HepG2 (cell line): ENCODE data around the gene AK3. TPM values are rescaled to one million over a fixed set of nuclear protein-coding genes. Genes with fewer than 3 reads are reported as not detected.

Experiments used
- AKAP8 ChIP-seq: sonication (generic); formaldehyde crosslinking; IDR thresholded peaks from 2 replicates; pipeline ENCODE4 v1.5.1; 2020; ENCODE audit warnings: mild to moderate bottlenecking, missing genetic modification reagents
- CCDC6 ChIP-seq: sonication (generic); formaldehyde crosslinking; IDR thresholded peaks from 2 replicates; pipeline ENCODE4 v1.8.1; 2022; ENCODE audit warnings: mild to moderate bottlenecking, missing genetic modification reagents, moderate library complexity
- HNF4G ChIP-seq, 2 experiments: sonication (generic) in 1 of 2; formaldehyde crosslinking in 1 of 2; IDR thresholded peaks; 2 replicates each; pipeline versions ENCODE4 v1.4.0 to v1.6.1; 2011 to 2020; ENCODE audit warnings: borderline replicate concordance in 2 of 2, low read depth in 2 of 2, mild to moderate bottlenecking in 2 of 2, low read length in 1 of 2, missing genetic modification reagents in 1 of 2, moderate library complexity in 1 of 2
- KAT8 ChIP-seq: IDR thresholded peaks from 2 replicates; pipeline ENCODE4 v1.6.1; 2016; ENCODE audit warnings: missing genetic modification reagents, missing compliant biosample characterization
- KLF13 ChIP-seq: sonication (generic); formaldehyde crosslinking; IDR thresholded peaks from 2 replicates; pipeline ENCODE4 v1.4.0; 2020; ENCODE audit warnings: mild to moderate bottlenecking, missing genetic modification reagents
- NFE2 ChIP-seq: sonication (generic); formaldehyde crosslinking; IDR thresholded peaks from 2 replicates; pipeline ENCODE4 v1.4.0; 2020; ENCODE audit warnings: missing genetic modification reagents
- SAFB2 ChIP-seq: sonication (generic); formaldehyde crosslinking; IDR thresholded peaks from 2 replicates; pipeline ENCODE4 v1.5.1; 2020; ENCODE audit warnings: missing genetic modification reagents, low read depth, mild to moderate bottlenecking, borderline replicate concordance
- STAT5B ChIP-seq: sonication (generic); formaldehyde crosslinking; IDR thresholded peaks from 2 replicates; pipeline ENCODE4 v1.4.0; 2020; ENCODE audit warnings: missing genetic modification reagents
- TBL1XR1 ChIP-seq: fragments of 150-350 bp; IDR thresholded peaks from 2 replicates; pipeline ENCODE4 v1.6.1; 2014; ENCODE audit warnings: borderline replicate concordance, low read length; ENCODE audit not compliant: partially characterized antibody
- ZMYM4 ChIP-seq: sonication (generic); formaldehyde crosslinking; IDR thresholded peaks from 2 replicates; pipeline ENCODE4 v1.8.1; 2023; ENCODE audit warnings: mild to moderate bottlenecking, missing genetic modification reagents
- ZNF136 ChIP-seq: sonication (generic); formaldehyde crosslinking; IDR thresholded peaks from 2 replicates; pipeline ENCODE4 v1.8.1; 2022; ENCODE audit warnings: low read depth, mild to moderate bottlenecking, moderate library complexity, missing genetic modification reagents
- ZNF17 ChIP-seq: sonication (generic); formaldehyde crosslinking; IDR thresholded peaks from 2 replicates; pipeline ENCODE4 v1.5.0; 2020; ENCODE audit warnings: mild to moderate bottlenecking, missing genetic modification reagents
- ZNF274 ChIP-seq: sonication (generic); formaldehyde crosslinking; IDR thresholded peaks from 2 replicates; pipeline ENCODE4 v1.5.1; 2020; ENCODE audit warnings: mild to moderate bottlenecking, missing genetic modification reagents
- ZNF414 ChIP-seq: sonication (generic); formaldehyde crosslinking; IDR thresholded peaks from 2 replicates; pipeline ENCODE4 v1.5.0; 2020; ENCODE audit warnings: missing genetic modification reagents
- ZNF503 ChIP-seq: sonication (generic); formaldehyde crosslinking; IDR thresholded peaks from 2 replicates; pipeline ENCODE4 v1.4.0; 2020; ENCODE audit warnings: missing genetic modification reagents
- ZNF564 ChIP-seq: sonication (generic); formaldehyde crosslinking; IDR thresholded peaks from 2 replicates; pipeline ENCODE4 v1.8.1; 2023; ENCODE audit warnings: mild to moderate bottlenecking, missing genetic modification reagents
- ZNF724P ChIP-seq: sonication (generic); formaldehyde crosslinking; IDR thresholded peaks from 2 replicates; pipeline ENCODE4 v1.8.0; 2022; ENCODE audit warnings: missing genetic modification reagents, borderline replicate concordance
- polyA plus RNA-seq, 8 experiments: library from polyadenylated mRNA; depleted of rRNA in 3 of 8; stranded (reverse) in 7 of 8; unstranded in 1 of 8; fragments of >200 nt; fragmentation: Illumina TruSeq in 4 of 8; extraction: Trizol in 4 of 8; gene quantifications; 2 replicates each; pipeline versions ENCODE4 v1.2.1 to v1.2.3, GENCODE V29; 2011 to 2016; ENCODE audit warnings: low read depth in 4 of 8, missing spikeins in 1 of 8, mixed read lengths in 1 of 8; ENCODE audit not compliant: insufficient read depth in 1 of 8
- total RNA-seq, 5 experiments: library from RNA; depleted of rRNA; stranded (reverse); fragments of >200 nt; fragmentation: Illumina TruSeq; extraction: Trizol; gene quantifications; 2 replicates each; pipeline ENCODE4 v1.2.3, GENCODE V29; 2016; ENCODE audit warnings: low read depth in 1 of 5
- TF ChIP-seq, protein P1 (sequence below): sonication (generic); formaldehyde crosslinking; IDR thresholded peaks from 2 replicates; pipeline ENCODE4 v1.4.0; 2020; ENCODE audit warnings: mild to moderate bottlenecking, missing genetic modification reagents

Gene AK3
- total and polyA plus RNA-seq, 2 of the 13 experiments (the other 11 are each of a cell fraction or from before 2014, with no cell fraction given), result 76.8 to 109 TPM

GRCh38 chr9:4662108-4662988, 78.7 kb downstream of the AK3 start, which contains the start of gene PLPP6 (continued):
- peak; percentile 34; the same call in 1 of the 2 replicates for TF ChIP-seq CCDC6 (CRISPR knock-in tag)
- no peak for TF ChIP-seq ZNF564 (CRISPR knock-in tag)
- TF ChIP-seq ZNF724P (CRISPR knock-in tag), result no peak
- peak; percentile 51 for TF ChIP-seq TBL1XR1
- TF ChIP-seq ZNF274 (CRISPR knock-in tag), result 0 out of 2 replicates have a peak, but pooled peaks have one; percentile 66
- no peak; the same call in 1 of the 2 replicates for TF ChIP-seq ZNF414 (CRISPR knock-in tag)
- no peak for TF ChIP-seq HNF4G (IDR thresholded peaks at IDR 0.05; ENCODE audit: borderline replicate concordance, low read depth, low read length)
- TF ChIP-seq HNF4G (CRISPR knock-in tag; IDR thresholded peaks at IDR 0.05; ENCODE audit: borderline replicate concordance, low read depth), result no peak; the same call in none of the 2 replicates
- peak; percentile 83 for TF ChIP-seq ZMYM4 (CRISPR knock-in tag)
- TF ChIP-seq ZNF136 (CRISPR knock-in tag), result no peak
- TF ChIP-seq NFE2 (CRISPR knock-in tag), result no peak
- TF ChIP-seq, protein P1, sequence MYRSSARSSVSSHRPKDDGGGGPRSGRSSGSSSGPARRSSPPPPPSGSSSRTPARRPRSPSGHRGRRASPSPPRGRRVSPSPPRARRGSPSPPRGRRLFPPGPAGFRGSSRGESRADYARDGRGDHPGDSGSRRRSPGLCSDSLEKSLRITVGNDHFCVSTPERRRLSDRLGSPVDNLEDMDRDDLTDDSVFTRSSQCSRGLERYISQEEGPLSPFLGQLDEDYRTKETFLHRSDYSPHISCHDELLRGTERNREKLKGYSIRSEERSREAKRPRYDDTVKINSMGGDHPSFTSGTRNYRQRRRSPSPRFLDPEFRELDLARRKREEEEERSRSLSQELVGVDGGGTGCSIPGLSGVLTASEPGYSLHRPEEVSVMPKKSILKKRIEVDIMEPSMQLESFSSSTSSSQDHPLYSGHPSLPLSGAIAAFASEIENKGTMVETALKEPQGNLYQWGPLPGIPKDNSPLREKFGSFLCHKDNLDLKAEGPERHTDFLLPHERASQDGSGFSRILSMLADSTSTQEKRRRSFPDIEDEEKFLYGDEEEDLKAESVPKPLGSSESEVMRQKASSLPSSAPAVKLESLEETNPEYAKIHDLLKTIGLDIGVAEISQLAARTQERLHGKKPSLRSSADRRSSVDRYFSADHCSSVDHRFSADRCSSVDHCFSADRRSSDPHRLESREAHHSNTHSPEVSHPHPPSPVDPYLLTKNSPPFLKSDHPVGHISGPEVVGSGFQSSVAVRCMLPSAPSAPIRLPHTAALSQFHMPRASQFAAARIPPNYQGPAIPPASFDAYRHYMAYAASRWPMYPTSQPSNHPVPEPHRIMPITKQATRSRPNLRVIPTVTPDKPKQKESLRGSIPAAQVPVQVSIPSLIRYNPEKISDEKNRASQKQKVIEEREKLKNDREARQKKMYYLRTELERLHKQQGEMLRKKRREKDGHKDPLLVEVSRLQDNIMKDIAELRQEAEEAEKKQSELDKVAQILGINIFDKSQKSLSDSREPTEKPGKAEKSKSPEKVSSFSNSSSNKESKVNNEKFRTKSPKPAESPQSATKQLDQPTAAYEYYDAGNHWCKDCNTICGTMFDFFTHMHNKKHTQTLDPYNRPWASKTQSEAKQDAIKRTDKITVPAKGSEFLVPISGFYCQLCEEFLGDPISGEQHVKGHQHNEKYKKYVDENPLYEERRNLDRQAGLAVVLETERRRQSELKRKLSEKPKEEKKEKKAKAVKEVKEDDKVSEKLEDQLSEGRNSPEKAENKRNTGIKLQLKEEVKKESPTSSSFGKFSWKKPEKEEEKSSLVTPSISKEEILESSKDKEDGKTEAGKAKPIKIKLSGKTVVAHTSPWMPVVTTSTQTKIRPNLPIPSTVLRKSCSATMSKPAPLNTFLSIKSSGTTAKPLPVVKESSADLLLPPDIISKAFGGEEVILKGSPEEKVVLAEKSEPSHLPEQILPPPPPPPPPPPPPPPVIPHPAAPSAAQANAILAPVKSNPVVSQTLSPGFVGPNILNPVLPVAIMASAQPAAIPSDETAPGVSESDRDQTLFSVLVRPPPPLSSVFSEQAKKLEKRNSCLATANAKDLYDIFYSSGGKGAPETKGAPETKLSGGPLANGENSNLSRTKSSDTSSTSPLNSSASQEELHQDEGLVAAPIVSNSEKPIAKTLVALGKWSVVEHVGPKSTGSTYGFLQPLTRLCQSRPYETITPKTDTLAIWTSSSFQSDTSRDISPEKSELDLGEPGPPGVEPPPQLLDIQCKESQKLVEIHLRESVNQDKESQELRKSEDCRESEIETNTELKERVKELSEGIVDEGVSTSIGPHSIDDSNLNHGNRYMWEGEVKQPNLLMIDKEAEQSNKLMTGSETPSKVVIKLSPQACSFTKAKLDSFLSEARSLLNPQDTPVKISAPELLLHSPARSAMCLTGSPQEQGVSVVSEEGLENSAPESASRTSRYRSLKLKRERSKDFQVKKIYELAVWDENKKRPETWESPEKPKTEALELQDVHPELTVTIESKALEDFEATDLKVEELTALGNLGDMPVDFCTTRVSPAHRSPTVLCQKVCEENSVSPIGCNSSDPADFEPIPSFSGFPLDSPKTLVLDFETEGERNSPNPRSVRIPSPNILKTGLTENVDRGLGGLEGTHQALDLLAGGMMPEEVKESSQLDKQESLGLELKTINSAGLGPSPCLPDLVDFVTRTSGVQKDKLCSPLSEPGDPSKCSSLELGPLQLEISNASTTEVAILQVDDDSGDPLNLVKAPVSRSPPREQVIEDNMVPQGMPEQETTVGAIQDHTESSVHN (CRISPR knock-in tag), result no peak
- TF ChIP-seq ZNF503 (CRISPR knock-in tag), result peak; percentile 70; the same call in 1 of the 2 replicates
- TF ChIP-seq KAT8 (CRISPR knock-in tag), result peak; percentile 93
- TF ChIP-seq AKAP8 (CRISPR knock-in tag), result no peak
- peak; percentile 45; the same call in 1 of the 2 replicates for TF ChIP-seq SAFB2
- TF ChIP-seq STAT5B (CRISPR knock-in tag), result peak; percentile 50; the same call in 1 of the 2 replicates
- no peak for TF ChIP-seq KLF13 (CRISPR knock-in tag)
- TF ChIP-seq ZNF17 (CRISPR knock-in tag), result no peak
